Cardiac muscle cell (in vitro differentiated cells and primary cell): ENCODE data around the gene ADCYAP1R1. TPM values are rescaled to one million over a fixed set of nuclear protein-coding genes. Genes with fewer than 3 reads are reported as not detected.

Experiments
- DNase-seq, 2 donors: peaks; one replicate each; pipeline versions ENCODE4 v3.0.0 to v3.0.0-alpha.2; 2010 to 2017; ENCODE audit warnings: low read depth in 1 of 2, low spot score in 1 of 2
- H3K27ac ChIP-seq: fragments of 200-600 bp; sonication (generic); 2 replicates; pipeline ENCODE4 v1.5.1; 2016
- H3K27me3 ChIP-seq: fragments of 200-600 bp; sonication (generic); 2 replicates; pipeline ENCODE4 v1.6.0; 2016; ENCODE audit warnings: control low read depth
- H3K36me3 ChIP-seq: fragments of 200-600 bp; sonication (generic); 2 replicates; pipeline ENCODE4 v1.5.1; 2016; ENCODE audit warnings: control low read depth
- H3K4me1 ChIP-seq: fragments of 200-600 bp; sonication (generic); 2 replicates; pipeline ENCODE4 v1.8.1; 2017; ENCODE audit warnings: low read depth, mild to moderate bottlenecking, mixed run types
- H3K4me3 ChIP-seq: fragments of 200-600 bp; sonication (generic); 2 replicates; pipeline ENCODE4 v1.5.1; 2016; ENCODE audit warnings: mild to moderate bottlenecking
- H3K9me3 ChIP-seq: fragments of 200-600 bp; sonication (generic); 2 replicates; pipeline ENCODE4 v1.5.1; 2017; ENCODE audit warnings: low read depth, mild to moderate bottlenecking, control low read depth
- polyA plus RNA-seq: library from polyadenylated mRNA; unstranded; fragments of >200 nt; fragmentation: Nextera tagmentation; extraction: Ambion mirVana; gene quantifications from 2 replicates; pipeline ENCODE4 v1.2.1, GENCODE V29; 2016
- total RNA-seq: library from RNA; depleted of rRNA; stranded (reverse); fragments of >200 nt; gene quantifications from 2 replicates; pipeline ENCODE4 v1.2.3, GENCODE V29; 2016
- TF ChIP-seq, protein P1 (sequence below): IDR thresholded peaks from 2 replicates; pipeline ENCODE4 v1.5.1; 2012; ENCODE audit warnings: low read depth, mild to moderate bottlenecking, low read length

ADCYAP1R1 gene
- total RNA-seq (0.56 and 4.5 TPM in 2 replicates), polyA plus RNA-seq (0.49 and 0.52 TPM in 2 replicates)

DNA sequence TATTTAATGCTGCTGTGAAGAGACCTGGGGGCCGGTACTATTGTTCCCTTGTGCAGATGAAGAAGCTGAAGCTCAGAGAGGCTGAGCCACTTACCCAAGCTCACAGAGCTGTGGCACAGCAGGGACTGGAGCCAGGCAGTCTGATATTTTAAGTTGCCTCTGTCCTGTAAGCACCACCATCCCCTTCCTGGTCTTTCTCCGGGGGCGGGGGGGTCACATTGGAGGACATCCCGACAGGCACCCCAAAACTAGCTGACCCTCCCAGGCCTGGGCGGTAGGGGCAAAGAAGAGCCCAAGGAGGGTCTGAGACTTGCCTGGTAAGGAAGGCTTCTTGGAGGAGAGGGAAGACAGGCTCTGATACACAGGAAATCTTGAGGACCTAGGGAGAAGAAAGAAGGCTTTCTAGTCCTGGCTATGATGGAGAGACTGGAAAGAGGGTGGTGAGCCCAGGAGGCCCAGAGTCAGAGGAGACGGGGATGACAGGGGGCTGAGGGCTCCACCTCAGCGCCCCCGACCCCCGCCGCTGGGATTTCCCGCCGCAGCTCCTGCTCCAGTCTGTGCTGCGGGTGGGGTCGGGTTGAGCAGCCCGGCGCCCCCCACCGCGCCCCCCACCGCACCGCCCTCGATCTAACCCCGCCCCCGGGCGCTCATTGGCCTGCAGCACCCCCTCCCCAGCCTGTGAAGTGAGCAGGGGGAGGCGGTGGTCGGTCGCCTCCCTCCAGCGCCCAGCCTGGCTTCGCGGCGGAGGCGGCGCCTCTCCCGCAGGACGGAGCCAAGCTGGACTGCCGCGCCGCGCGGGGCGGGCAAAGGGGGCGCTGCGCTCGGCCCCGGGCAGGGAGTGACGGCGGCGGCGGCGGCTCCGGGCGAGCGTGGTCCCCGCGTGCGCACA is at the start of gene ADCYAP1R1:
Gene ADCYAP1R1, plus strand, starts transcription at position 711 of the 889 bp plus-strand sequence. CDS start 10,957 bp downstream, outside the sequence.
- Histone ChIP-seq H3K9me3 (no peaks in the 10 kb centered on the region), H3K4me1 (no peaks in the 10 kb centered on the region), H3K4me3 (peak within 1 kb of the TSS; percentile 43), H3K27me3 (peaks cover 21% of the 10 kb centered on the region), H3K27ac (no peak within 1 kb of the TSS), H3K36me3 (no peaks in the 10 kb centered on the region)
- peak in 1 of 2 donors; percentile 63 for DNase-seq
- TF ChIP-seq, protein P1, sequence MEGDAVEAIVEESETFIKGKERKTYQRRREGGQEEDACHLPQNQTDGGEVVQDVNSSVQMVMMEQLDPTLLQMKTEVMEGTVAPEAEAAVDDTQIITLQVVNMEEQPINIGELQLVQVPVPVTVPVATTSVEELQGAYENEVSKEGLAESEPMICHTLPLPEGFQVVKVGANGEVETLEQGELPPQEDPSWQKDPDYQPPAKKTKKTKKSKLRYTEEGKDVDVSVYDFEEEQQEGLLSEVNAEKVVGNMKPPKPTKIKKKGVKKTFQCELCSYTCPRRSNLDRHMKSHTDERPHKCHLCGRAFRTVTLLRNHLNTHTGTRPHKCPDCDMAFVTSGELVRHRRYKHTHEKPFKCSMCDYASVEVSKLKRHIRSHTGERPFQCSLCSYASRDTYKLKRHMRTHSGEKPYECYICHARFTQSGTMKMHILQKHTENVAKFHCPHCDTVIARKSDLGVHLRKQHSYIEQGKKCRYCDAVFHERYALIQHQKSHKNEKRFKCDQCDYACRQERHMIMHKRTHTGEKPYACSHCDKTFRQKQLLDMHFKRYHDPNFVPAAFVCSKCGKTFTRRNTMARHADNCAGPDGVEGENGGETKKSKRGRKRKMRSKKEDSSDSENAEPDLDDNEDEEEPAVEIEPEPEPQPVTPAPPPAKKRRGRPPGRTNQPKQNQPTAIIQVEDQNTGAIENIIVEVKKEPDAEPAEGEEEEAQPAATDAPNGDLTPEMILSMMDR, result no peak

DNA sequence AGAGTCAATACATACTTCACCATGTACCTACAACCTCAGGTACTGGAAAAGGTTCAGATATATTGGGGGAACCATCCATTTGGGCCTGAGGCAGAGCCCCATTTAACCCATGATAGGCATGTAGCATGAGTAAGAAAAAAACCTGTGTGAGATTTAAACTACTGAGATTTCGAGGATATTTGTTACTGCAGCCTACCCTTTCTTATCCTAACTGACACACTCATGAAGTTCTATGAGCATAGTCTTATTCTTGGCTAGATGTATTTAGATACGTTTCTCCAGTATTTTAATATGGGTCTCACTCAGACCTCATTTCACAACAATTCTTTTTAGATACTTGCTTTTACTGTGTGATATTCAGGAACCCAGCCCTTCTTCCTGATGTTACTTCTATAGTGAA is 49.0 kb upstream of the ADCYAP1R1 start:
- Histone ChIP-seq H3K4me1 (no peaks in the 10 kb centered on the region), H3K4me3 (no peak overlapping the region), H3K27me3 (no peaks in the 10 kb centered on the region), H3K27ac (no peak overlapping the region), H3K9me3 (no peaks in the 10 kb centered on the region), H3K36me3 (no peaks in the 10 kb centered on the region)
- TF ChIP-seq, protein P1, result no peak
- DNase-seq, result no peak

DNA sequence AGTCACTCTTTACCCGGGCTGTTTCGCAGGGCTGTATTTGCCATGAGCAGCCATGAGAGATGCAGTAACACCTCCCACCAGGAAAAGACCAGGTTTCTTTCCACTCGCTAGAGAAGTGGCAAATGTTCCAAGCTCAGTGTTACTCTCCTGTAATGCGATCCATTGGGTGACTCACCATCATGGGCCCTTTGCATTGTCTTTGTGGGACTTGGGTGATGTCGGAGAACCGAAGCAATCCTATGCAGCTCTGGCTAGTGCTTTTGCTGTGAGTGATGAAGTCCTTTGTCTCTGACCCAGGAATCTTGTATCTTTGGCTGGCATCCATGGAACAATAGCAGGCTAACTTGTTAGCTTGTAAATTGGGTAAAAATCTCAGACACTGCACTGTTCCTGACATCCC is 48.4 kb upstream of the ADCYAP1R1 start:
- TF ChIP-seq, protein P1, result no peak
- H3K27me3 ChIP-seq, result no peaks in the 10 kb centered on the region
- no peak for DNase-seq

DNA sequence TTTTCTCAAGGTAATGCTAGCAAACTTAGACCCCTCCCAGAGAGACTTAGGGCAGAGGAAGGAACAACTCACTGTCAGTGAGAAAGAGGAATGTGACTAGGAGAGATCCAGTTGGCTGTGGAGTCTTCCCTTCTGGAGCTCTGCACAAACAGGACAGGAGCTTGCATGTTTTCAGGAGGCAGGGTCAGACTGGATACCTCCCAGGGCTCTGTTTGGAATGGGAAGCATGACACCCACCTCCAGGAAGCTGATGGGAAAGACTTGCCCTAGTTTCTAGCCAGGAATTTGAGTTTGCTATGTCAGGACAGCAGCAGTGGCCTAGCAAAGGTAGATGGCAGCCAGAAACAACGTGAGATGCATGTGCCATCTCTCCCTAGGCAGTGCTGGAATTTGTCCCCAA is 47.7 kb upstream of the ADCYAP1R1 start:
- DNase-seq, result no peak
- Histone ChIP-seq H3K27me3 (no peaks in the 10 kb centered on the region), H3K4me3 (no peak overlapping the region), H3K4me1 (no peaks in the 10 kb centered on the region), H3K9me3 (no peaks in the 10 kb centered on the region), H3K27ac (no peak overlapping the region), H3K36me3 (no peaks in the 10 kb centered on the region)
- TF ChIP-seq, protein P1, result no peak

More for the DNA sequence above, 48.4 kb upstream of the ADCYAP1R1 start:
- H3K4me3 ChIP-seq, result no peak overlapping the region
- H3K4me1 ChIP-seq, result no peaks in the 10 kb centered on the region
- H3K36me3 ChIP-seq, result no peaks in the 10 kb centered on the region
- no peaks in the 10 kb centered on the region for H3K9me3 ChIP-seq
- H3K27ac ChIP-seq, result no peak overlapping the region

DNA sequence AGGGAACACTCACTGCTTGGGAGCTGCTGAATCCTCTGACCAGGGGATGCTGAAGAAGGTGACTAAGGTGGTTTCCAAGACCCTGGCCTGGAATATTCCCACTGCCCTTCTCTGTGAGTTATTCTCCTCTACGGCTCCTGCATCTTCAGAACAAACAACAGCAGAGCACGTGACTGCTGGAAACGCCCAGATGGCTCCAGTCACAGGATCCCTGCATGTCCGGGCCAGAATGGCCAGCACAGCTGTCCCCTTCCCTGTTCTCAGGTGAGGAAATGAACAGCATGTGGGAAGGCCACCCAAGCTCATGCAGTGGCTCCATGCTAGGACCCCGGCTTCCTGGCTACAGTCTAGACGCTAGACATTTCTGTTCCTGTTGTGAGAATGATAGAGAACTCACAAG is 45.3 kb upstream of the ADCYAP1R1 start:
- Histone ChIP-seq H3K4me1 (no peaks in the 10 kb centered on the region), H3K27ac (no peak overlapping the region), H3K4me3 (no peak overlapping the region), H3K36me3 (no peaks in the 10 kb centered on the region), H3K9me3 (no peaks in the 10 kb centered on the region), H3K27me3 (no peaks in the 10 kb centered on the region)
- TF ChIP-seq, protein P1, result no peak
- DNase-seq, result no peak
